MM.1S (cell line): ENCODE data around the gene FYN.

ENCODE experiments used
- DNase-seq: peaks from one replicate; pipeline ENCODE4 v3.0.0-alpha.2; 2015
- H2AFZ ChIP-seq: fragments of 300-600 bp; sonication (generic); 2 replicates; pipeline ENCODE4 v1.6.0; 2016; ENCODE audit warnings: antibody characterized with exemption, low read length
- H3F3A ChIP-seq: fragments of 300-600 bp; sonication (generic); 2 replicates; pipeline ENCODE4 v1.6.1; 2016; ENCODE audit warnings: mild to moderate bottlenecking, antibody characterized with exemption, low read length, moderate library complexity, mixed read lengths; ENCODE audit not compliant: insufficient read depth
- H3K27ac ChIP-seq: fragments of 300-600 bp; sonication (generic); 2 replicates; pipeline ENCODE4 v1.5.1; 2016; ENCODE audit warnings: mild to moderate bottlenecking, low read length
- H3K27me3 ChIP-seq: fragments of 300-600 bp; sonication (generic); replicated peaks from 2 replicates; pipeline ENCODE4 v1.6.0; 2016; ENCODE audit warnings: low read length; ENCODE audit not compliant: insufficient read depth
- H3K36me3 ChIP-seq: fragments of 300-600 bp; sonication (generic); replicated peaks from 2 replicates; pipeline ENCODE4 v1.6.1; 2016; ENCODE audit warnings: mild to moderate bottlenecking, low read length, mixed read lengths; ENCODE audit not compliant: insufficient read depth
- H3K4me1 ChIP-seq: fragments of 300-600 bp; sonication (generic); 2 replicates; pipeline ENCODE4 v1.6.1; 2016; ENCODE audit warnings: low read length, mixed read lengths
- H3K4me2 ChIP-seq: fragments of 300-600 bp; sonication (generic); 2 replicates; pipeline ENCODE4 v1.6.0; 2016; ENCODE audit warnings: low read depth, low read length
- H3K4me3 ChIP-seq: fragments of 300-600 bp; sonication (generic); 2 replicates; pipeline ENCODE4 v1.5.1; 2016; ENCODE audit warnings: low read length, mixed read lengths
- H3K79me2 ChIP-seq: fragments of 300-600 bp; sonication (generic); 2 replicates; pipeline ENCODE4 v1.6.1; 2016; ENCODE audit warnings: mixed run types, low read length, mixed read lengths
- H3K9ac ChIP-seq: fragments of 300-600 bp; sonication (generic); 2 replicates; pipeline ENCODE4 v1.6.1; 2016; ENCODE audit warnings: low read length, mixed read lengths
- H3K9me2 ChIP-seq: fragments of 300-600 bp; sonication (generic); replicated peaks from 2 replicates; pipeline ENCODE4 v1.6.1; 2016; ENCODE audit warnings: mild to moderate bottlenecking, low read length, mixed read lengths; ENCODE audit not compliant: insufficient read depth
- H3K9me3 ChIP-seq: fragments of 300-600 bp; sonication (generic); replicated peaks from 2 replicates; pipeline ENCODE4 v1.6.1; 2016; ENCODE audit warnings: mild to moderate bottlenecking, low read length, mixed read lengths; ENCODE audit not compliant: insufficient read depth
- H4K20me1 ChIP-seq: fragments of 300-600 bp; sonication (generic); 2 replicates; pipeline ENCODE4 v1.6.1; 2016; ENCODE audit warnings: mild to moderate bottlenecking, low read length, moderate library complexity, mixed read lengths; ENCODE audit not compliant: insufficient read depth
- EZH2 ChIP-seq: fragments of 300-600 bp; sonication (generic); optimal IDR thresholded peaks from 2 replicates; pipeline ENCODE3; 2017; ENCODE audit warnings: low read depth, mild to moderate bottlenecking, antibody characterized with exemption, low read length, mixed read lengths
- EZH2phosphoT487 ChIP-seq: fragments of 300-600 bp; sonication (generic); IDR thresholded peaks from 2 replicates; pipeline ENCODE4 v1.6.1; 2018; ENCODE audit warnings: antibody characterized with exemption, low read length
- TF ChIP-seq, protein P1 (sequence below): fragments of 300-600 bp; sonication (generic); IDR thresholded peaks from 2 replicates; pipeline ENCODE4 v1.5.1; 2016; ENCODE audit warnings: antibody characterized with exemption, low read length, mixed read lengths

Gene FYN

DNA sequence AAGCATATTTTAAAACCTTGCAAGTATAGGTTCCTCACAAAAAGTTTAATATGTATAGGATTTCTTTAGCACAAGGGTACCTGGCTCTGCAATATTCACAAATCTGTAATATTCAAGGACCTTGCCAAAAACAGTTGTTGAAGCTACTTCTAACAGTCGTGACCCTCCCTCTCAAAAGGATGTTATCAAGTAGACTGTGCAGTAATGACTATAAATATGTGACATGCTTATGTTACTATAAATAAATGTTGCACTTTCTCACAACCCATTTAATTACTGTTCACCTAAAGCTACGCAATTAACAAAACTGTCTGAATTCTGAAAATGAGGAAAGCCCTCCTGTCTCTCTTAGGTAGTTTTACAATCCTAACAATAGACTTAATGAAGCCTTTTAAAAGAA lies 41.8 kb downstream of the FYN start:
- peaks cover 23% of the 10 kb centered on the region for H3K4me1 ChIP-seq
- no peak overlapping the region for H2AFZ ChIP-seq
- H3K9me3 ChIP-seq = no peaks in the 10 kb centered on the region
- no peak overlapping the region for H3K4me3 ChIP-seq
- H3K36me3 ChIP-seq = no peaks in the 10 kb centered on the region
- no peaks in the 10 kb centered on the region for H4K20me1 ChIP-seq
- H3F3A ChIP-seq = peaks cover 5% of the 10 kb centered on the region
- H3K27me3 ChIP-seq = no peaks in the 10 kb centered on the region
- no peak overlapping the region for H3K9ac ChIP-seq
- no peak for DNase-seq
- no peak overlapping the region for H3K27ac ChIP-seq
- H3K4me2 ChIP-seq = no peak overlapping the region
- TF ChIP-seq EZH2 (no peak), EZH2phosphoT487 (no peak)
- TF ChIP-seq, protein P1, sequence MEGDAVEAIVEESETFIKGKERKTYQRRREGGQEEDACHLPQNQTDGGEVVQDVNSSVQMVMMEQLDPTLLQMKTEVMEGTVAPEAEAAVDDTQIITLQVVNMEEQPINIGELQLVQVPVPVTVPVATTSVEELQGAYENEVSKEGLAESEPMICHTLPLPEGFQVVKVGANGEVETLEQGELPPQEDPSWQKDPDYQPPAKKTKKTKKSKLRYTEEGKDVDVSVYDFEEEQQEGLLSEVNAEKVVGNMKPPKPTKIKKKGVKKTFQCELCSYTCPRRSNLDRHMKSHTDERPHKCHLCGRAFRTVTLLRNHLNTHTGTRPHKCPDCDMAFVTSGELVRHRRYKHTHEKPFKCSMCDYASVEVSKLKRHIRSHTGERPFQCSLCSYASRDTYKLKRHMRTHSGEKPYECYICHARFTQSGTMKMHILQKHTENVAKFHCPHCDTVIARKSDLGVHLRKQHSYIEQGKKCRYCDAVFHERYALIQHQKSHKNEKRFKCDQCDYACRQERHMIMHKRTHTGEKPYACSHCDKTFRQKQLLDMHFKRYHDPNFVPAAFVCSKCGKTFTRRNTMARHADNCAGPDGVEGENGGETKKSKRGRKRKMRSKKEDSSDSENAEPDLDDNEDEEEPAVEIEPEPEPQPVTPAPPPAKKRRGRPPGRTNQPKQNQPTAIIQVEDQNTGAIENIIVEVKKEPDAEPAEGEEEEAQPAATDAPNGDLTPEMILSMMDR = no peak
- no peaks in the 10 kb centered on the region for H3K9me2 ChIP-seq
- no peaks in the 10 kb centered on the region for H3K79me2 ChIP-seq

DNA sequence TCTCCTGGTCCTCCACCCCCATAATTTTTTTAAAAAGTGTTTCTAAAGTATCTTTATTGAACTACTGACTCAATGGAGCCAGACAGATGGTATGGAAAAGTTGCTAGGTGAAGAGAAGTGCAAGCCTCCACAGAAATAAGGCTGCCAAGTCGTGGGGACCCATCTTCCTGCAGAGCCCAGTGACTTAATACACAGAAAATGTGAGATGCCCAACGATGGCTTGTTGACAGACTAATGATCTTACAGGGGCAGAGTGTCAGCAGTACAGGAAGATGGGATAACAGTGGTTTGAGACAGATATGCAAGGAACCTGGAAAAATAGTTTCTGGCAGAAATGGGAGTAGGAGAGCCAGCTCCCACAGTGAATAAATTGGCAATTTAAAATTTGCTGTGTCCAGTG lies 43.3 kb downstream of the FYN start:
- Histone ChIP-seq H3K27ac (no peak overlapping the region), H3K79me2 (no peaks in the 10 kb centered on the region), H3K9me3 (no peaks in the 10 kb centered on the region), H4K20me1 (no peaks in the 10 kb centered on the region), H3K9ac (no peak overlapping the region), H3K4me3 (no peak overlapping the region), H3K27me3 (no peaks in the 10 kb centered on the region), H3K9me2 (no peaks in the 10 kb centered on the region), H3K36me3 (no peaks in the 10 kb centered on the region), H3K4me1 (peaks cover 18% of the 10 kb centered on the region), H2AFZ (no peak overlapping the region), H3F3A (peaks cover 5% of the 10 kb centered on the region), H3K4me2 (no peak overlapping the region)
- TF ChIP-seq EZH2 = no peak
- TF ChIP-seq, protein P1 = no peak
- no peak for DNase-seq

DNA sequence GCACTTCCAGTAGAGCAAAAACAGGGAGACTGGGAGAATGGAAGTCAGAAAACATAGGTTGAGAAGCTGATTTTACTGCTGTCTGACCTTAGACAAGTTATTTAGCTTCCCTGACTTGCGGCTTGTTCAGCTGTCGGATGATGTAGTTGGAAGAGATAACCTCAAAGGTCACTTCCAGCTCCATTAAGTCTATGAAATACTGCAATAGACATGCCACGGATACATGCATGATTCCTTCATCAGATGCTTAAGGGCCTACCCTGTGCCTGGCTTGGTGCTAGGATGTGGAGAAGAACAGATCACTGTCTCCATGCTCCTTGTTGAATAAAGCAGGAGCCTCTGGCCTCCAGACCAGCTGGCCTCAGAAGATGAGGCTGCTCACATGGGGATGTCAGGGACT lies 43.7 kb downstream of the FYN start:
- no peak overlapping the region for H3K4me3 ChIP-seq
- no peak overlapping the region for H3K27ac ChIP-seq
- no peaks in the 10 kb centered on the region for H3K9me2 ChIP-seq
- no peaks in the 10 kb centered on the region for H4K20me1 ChIP-seq
- H3K9ac ChIP-seq = no peak overlapping the region
- H3K27me3 ChIP-seq = no peaks in the 10 kb centered on the region
- H2AFZ ChIP-seq = no peak overlapping the region
- H3F3A ChIP-seq = peaks cover 7% of the 10 kb centered on the region
- no peak for TF ChIP-seq EZH2
- TF ChIP-seq, protein P1 = no peak
- no peak for TF ChIP-seq EZH2phosphoT487
- H3K4me2 ChIP-seq = no peak overlapping the region
- H3K9me3 ChIP-seq = no peaks in the 10 kb centered on the region
- H3K36me3 ChIP-seq = no peaks in the 10 kb centered on the region
- H3K79me2 ChIP-seq = no peaks in the 10 kb centered on the region
- DNase-seq = no peak
- H3K4me1 ChIP-seq = peaks cover 22% of the 10 kb centered on the region

DNA sequence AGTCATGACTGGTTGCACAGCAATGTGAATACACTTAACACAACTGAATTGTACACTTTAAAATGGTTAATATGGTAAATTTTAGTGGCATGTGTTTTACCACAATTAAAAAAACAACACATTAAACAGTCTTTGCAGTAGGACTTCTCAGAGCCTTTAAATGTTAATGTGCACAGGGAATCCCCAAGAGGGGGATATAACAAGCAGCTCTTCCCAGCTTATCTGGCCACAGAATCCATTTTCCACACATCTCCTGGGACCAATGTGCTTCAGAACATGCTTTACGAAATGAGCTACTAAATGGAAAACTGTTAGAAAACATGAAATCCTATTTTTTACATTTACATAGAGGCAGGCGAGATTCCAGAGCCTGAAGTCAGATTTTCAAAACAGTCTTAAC lies 44.4 kb downstream of the FYN start:
- no peak overlapping the region for H2AFZ ChIP-seq
- H3K9me2 ChIP-seq = no peaks in the 10 kb centered on the region
- TF ChIP-seq, protein P1 = no peak
- TF ChIP-seq EZH2phosphoT487 (no peak), EZH2 (no peak)
- H3K9me3 ChIP-seq = no peaks in the 10 kb centered on the region
- no peaks in the 10 kb centered on the region for H4K20me1 ChIP-seq
- no peaks in the 10 kb centered on the region for H3K36me3 ChIP-seq
- H3F3A ChIP-seq = peaks cover 9% of the 10 kb centered on the region
- H3K27ac ChIP-seq = no peak overlapping the region
- H3K9ac ChIP-seq = no peak overlapping the region
- no peaks in the 10 kb centered on the region for H3K27me3 ChIP-seq
- no peak overlapping the region for H3K4me2 ChIP-seq
- H3K4me1 ChIP-seq = peaks cover 27% of the 10 kb centered on the region
- no peak overlapping the region for H3K4me3 ChIP-seq
- no peaks in the 10 kb centered on the region for H3K79me2 ChIP-seq
- DNase-seq = no peak
